HL-60/S4 treated with phorbol 12-myristate 13-acetate at 8.2 ng/mL for 4 days and 3 days (cell line): ENCODE data around the gene HMGN4.
"Not testable (repeated sequence)": the region's sequence is repeated elsewhere in the genome, so short reads cannot be mapped to it uniquely, and the experiment has no call there.

Source experiments
- in situ Hi-C: fragments of 300-500 bp; cut with MboI; formaldehyde crosslinking; loops from 2 replicates; pipeline ENCODE4 v1.15.0; 2022; ENCODE audit warnings: low sequenced_read_pairs

HMGN4 gene

GRCh38 chr6:26521600-26522391 lies 16.4 kb upstream of the HMGN4 start:
- in situ Hi-C loops: no loop called here

- in situ Hi-C loops: not testable (repeated sequence)
Observed at GRCh38 chr6:26522486-26523228, 15.5 kb upstream of the HMGN4 start.

GRCh38 chr6:26524314-26524713 lies 13.9 kb upstream of the HMGN4 start:
- in situ Hi-C loops: not testable (repeated sequence)

GRCh38 chr6:26524722-26525370 lies 13.3 kb upstream of the HMGN4 start:
- in situ Hi-C loops: loop anchor here (25.0 kb wide), 1 partner anchor 338 kb away; a partner anchor contains a TSS

- in situ Hi-C loops: loop anchor here (25.0 kb wide), 1 partner anchor 339 kb away; a partner anchor contains a TSS
Observed at GRCh38 chr6:26525838-26526237, 12.3 kb upstream of the HMGN4 start.

GRCh38 chr6:26526928-26527327 lies 11.2 kb upstream of the HMGN4 start:
- in situ Hi-C loops: loop anchor here (25.0 kb wide), 1 partner anchor 340 kb away; a partner anchor contains a TSS

GRCh38 chr6:26530203-26530602 lies 8.0 kb upstream of the HMGN4 start:
- in situ Hi-C loops: loop anchor here (25.0 kb wide), 1 partner anchor 343 kb away; a partner anchor contains a TSS

- in situ Hi-C loops: loop anchor here (25.0 kb wide), 1 partner anchor 345 kb away; a partner anchor contains a TSS
Observed at GRCh38 chr6:26531897-26532296, 6.3 kb upstream of the HMGN4 start.

- in situ Hi-C loops: loop anchor here (25.0 kb wide), 1 partner anchor 346 kb away; a partner anchor contains a TSS
Observed at GRCh38 chr6:26532699-26533531, 5.3 kb upstream of the HMGN4 start.

GRCh38 chr6:26533532-26533931 lies 4.6 kb upstream of the HMGN4 start:
- in situ Hi-C loops: loop anchor here (25.0 kb wide), 1 partner anchor 346 kb away; a partner anchor contains a TSS

- in situ Hi-C loops: loop anchor here (25.0 kb wide), 1 partner anchor 348 kb away; a partner anchor contains a TSS
Observed at GRCh38 chr6:26534681-26535465, 3.3 kb upstream of the HMGN4 start.

- in situ Hi-C loops: loop anchor here (25.0 kb wide), 1 partner anchor 349 kb away; a partner anchor contains a TSS
Observed at GRCh38 chr6:26536571-26537159, 1.5 kb upstream of the HMGN4 start.

GRCh38 chr6:26537160-26537845 lies 863 bp upstream of the HMGN4 start:
- in situ Hi-C loops: loop anchor here (25.0 kb wide), 1 partner anchor 350 kb away; a partner anchor contains a TSS

GRCh38 chr6:26538572-26538902 lies 371 bp downstream of the HMGN4 start:
- in situ Hi-C loops: loop anchor here (25.0 kb wide), 1 partner anchor 351 kb away; a partner anchor contains a TSS

- in situ Hi-C loops: loop anchor here (25.0 kb wide), 1 partner anchor 352 kb away; a partner anchor contains a TSS
Observed at GRCh38 chr6:26539071-26539615, 977 bp downstream of the HMGN4 start.

GRCh38 chr6:26541579-26541978 lies 3.4 kb downstream of the HMGN4 start:
- in situ Hi-C loops: loop anchor here (25.0 kb wide), 1 partner anchor 354 kb away; a partner anchor contains a TSS

GRCh38 chr6:26543953-26544352 lies 5.8 kb downstream of the HMGN4 start:
- in situ Hi-C loops: loop anchor here (25.0 kb wide), 1 partner anchor 357 kb away; a partner anchor contains a TSS

GRCh38 chr6:26544473-26544872 lies 6.3 kb downstream of the HMGN4 start:
- in situ Hi-C loops: loop anchor here (25.0 kb wide), 1 partner anchor 357 kb away; a partner anchor contains a TSS
